Activated CD4-positive, alpha-beta T cell treated with anti-CD3 and anti-CD28 coated beads for 48 hours (primary cell): ENCODE results near the gene ETF1.

Experiments used
- DNase-seq: peaks from one replicate; pipeline ENCODE4 v3.0.0-alpha.2; 2020

ETF1 gene

GRCh38 chr5:138459311-138459933 lies 83.6 kb downstream of the ETF1 start:
- peak; percentile 94 for DNase-seq

GRCh38 chr5:138458856-138459255 lies 84.2 kb downstream of the ETF1 start:
- DNase-seq = no peak

GRCh38 chr5:138458384-138458783 lies 84.7 kb downstream of the ETF1 start:
- no peak for DNase-seq

- no peak for DNase-seq
Observed at GRCh38 chr5:138457531-138458275, 85.3 kb downstream of the ETF1 start.
